Neuronal stem cell (in vitro differentiated cells): ENCODE measurements around the gene RAPGEF2.

Experiments used
- DNase-seq: peaks from one replicate; pipeline ENCODE4 v3.0.0-alpha.2; 2013; ENCODE audit warnings: low spot score
- H2AFZ ChIP-seq: one replicate; pipeline ENCODE4 v1.6.1; 2013; ENCODE audit warnings: mild to moderate bottlenecking, low read length, inconsistent platforms
- H2AK5ac ChIP-seq: 2 replicates; pipeline ENCODE4 v1.6.1; 2013; ENCODE audit warnings: low read depth, mild to moderate bottlenecking, inconsistent platforms, low read length, moderate library complexity, mixed read lengths
- H2BK120ac ChIP-seq: 2 replicates; pipeline ENCODE4 v1.6.1; 2013; ENCODE audit warnings: low read depth, mild to moderate bottlenecking, inconsistent platforms, low read length, moderate library complexity, mixed read lengths
- H2BK12ac ChIP-seq: one replicate; pipeline ENCODE4 v1.6.1; 2013; ENCODE audit warnings: low read length, inconsistent platforms
- H2BK15ac ChIP-seq: 2 replicates; pipeline ENCODE4 v1.6.1; 2013; ENCODE audit warnings: mild to moderate bottlenecking, low read length, inconsistent platforms, mixed read lengths
- H2BK5ac ChIP-seq: one replicate; pipeline ENCODE4 v1.6.1; 2013; ENCODE audit warnings: inconsistent platforms, mild to moderate bottlenecking, low read length, moderate library complexity
- H3K14ac ChIP-seq: one replicate; pipeline ENCODE4 v1.6.1; 2013; ENCODE audit warnings: low read length, inconsistent platforms
- H3K18ac ChIP-seq: 2 replicates; pipeline ENCODE4 v1.6.1; 2013; ENCODE audit warnings: low read length, inconsistent platforms
- H3K23ac ChIP-seq: 2 replicates; pipeline ENCODE4 v1.6.1; 2013; ENCODE audit warnings: low read depth, mild to moderate bottlenecking, mixed read lengths, low read length, inconsistent platforms; ENCODE audit not compliant: poor library complexity
- H3K27ac ChIP-seq: replicated peaks from 3 replicates; pipeline ENCODE4 v1.5.1; 2013; ENCODE audit warnings: low read length, inconsistent platforms
- H3K27me3 ChIP-seq, 3 experiments: 2 replicates each; pipeline ENCODE4 v1.6.1; 2013; ENCODE audit warnings: low read length in 3 of 3, mild to moderate bottlenecking in 2 of 3, inconsistent platforms in 1 of 3, low read depth in 1 of 3, mixed read lengths in 1 of 3, moderate library complexity in 1 of 3; ENCODE audit not compliant: control insufficient read depth in 3 of 3, insufficient read depth in 3 of 3
- H3K36me3 ChIP-seq, 2 donors: replicated peaks in 1 of 2; 2 replicates each; pipeline ENCODE4 v1.6.1; 2013; ENCODE audit warnings: low read length in 2 of 2; ENCODE audit not compliant: control insufficient read depth in 2 of 2, insufficient read depth in 2 of 2
- H3K4ac ChIP-seq: 2 replicates; pipeline ENCODE4 v1.6.1; 2013; ENCODE audit warnings: inconsistent platforms, mild to moderate bottlenecking, low read length, moderate library complexity
- H3K4me1 ChIP-seq, 2 donors: 1 replicate in 1 of 2; 2 replicates in 1 of 2; pipeline ENCODE4 v1.6.1; 2013; ENCODE audit warnings: low read length in 2 of 2, low read depth in 1 of 2; ENCODE audit not compliant: control insufficient read depth in 2 of 2, insufficient read depth in 1 of 2
- H3K4me2 ChIP-seq: one replicate; pipeline ENCODE4 v1.6.1; 2013; ENCODE audit warnings: mild to moderate bottlenecking, low read length, inconsistent platforms; ENCODE audit not compliant: insufficient read depth, poor library complexity, severe bottlenecking
- H3K4me3 ChIP-seq, 2 donors: 2 replicates each; pipeline ENCODE4 v1.5.1; 2013; ENCODE audit warnings: low read length in 2 of 2, mild to moderate bottlenecking in 2 of 2, inconsistent platforms in 1 of 2, moderate library complexity in 1 of 2
- H3K79me1 ChIP-seq: one replicate; pipeline ENCODE4 v1.6.1; 2013; ENCODE audit warnings: low read depth, mild to moderate bottlenecking, inconsistent platforms, low read length, moderate library complexity
- H3K9ac ChIP-seq: one replicate; pipeline ENCODE4 v1.6.1; 2013; ENCODE audit warnings: mild to moderate bottlenecking, low read depth, low read length, inconsistent platforms; ENCODE audit not compliant: poor library complexity
- H3K9me3 ChIP-seq, 2 donors: replicated peaks in 1 of 2; 2 replicates each; pipeline versions ENCODE3 to v1.6.1; 2013; ENCODE audit warnings: low read length in 2 of 2, mild to moderate bottlenecking in 2 of 2, inconsistent platforms in 1 of 2, low read depth in 1 of 2, mixed read lengths in 1 of 2, moderate library complexity in 1 of 2; ENCODE audit not compliant: control insufficient read depth in 2 of 2, insufficient read depth in 1 of 2
- H4K8ac ChIP-seq: one replicate; pipeline ENCODE4 v1.6.1; 2013; ENCODE audit warnings: low read depth, mild to moderate bottlenecking, inconsistent platforms, low read length, moderate library complexity
- H4K91ac ChIP-seq: one replicate; pipeline ENCODE4 v1.6.1; 2013; ENCODE audit warnings: low read length, low read depth, mild to moderate bottlenecking, inconsistent platforms; ENCODE audit not compliant: poor library complexity
- WGBS, 2 donors: extraction: QIAGEN DNeasy Blood & Tissue Kit; methylation state at CpG; one replicate each; pipeline ENCODE4 v1.1.7; 2013; ENCODE audit warnings: missing lambda C conversion rate in 2 of 2, mixed read lengths in 1 of 2; ENCODE audit not compliant: insufficient read length in 2 of 2, insufficient replicate concordance in 1 of 2; ENCODE audit errors: extremely low coverage in 2 of 2; 5-methylcytosine and 5-hydroxymethylcytosine counted together

RAPGEF2 gene

GRCh38 chr4:159131564-159131963, 28.7 kb downstream of the RAPGEF2 start:
- no peak overlapping the region for H3K18ac ChIP-seq
- H3K14ac ChIP-seq, result no peak overlapping the region
- H4K8ac ChIP-seq, result no peak overlapping the region
- WGBS, 2 donors, result no CpG with 5 or more reads among the region's 6 CpGs
- H3K4ac ChIP-seq, result no peak overlapping the region
- H3K9ac ChIP-seq, result no peak overlapping the region
- H3K36me3 ChIP-seq, result no peaks in the 10 kb centered on the region
- H3K9me3 ChIP-seq, result no peaks in the 10 kb centered on the region
- H2AK5ac ChIP-seq, result no peak overlapping the region
- H3K27me3 ChIP-seq, result no peaks in the 10 kb centered on the region
- H2BK5ac ChIP-seq, result no peak overlapping the region
- no peak overlapping the region for H2AFZ ChIP-seq
- H3K4me3 ChIP-seq, result no peak overlapping the region
- H4K91ac ChIP-seq, result no peak overlapping the region
- H3K27ac ChIP-seq, result no peak overlapping the region
- H3K4me1 ChIP-seq, result peaks cover 0 to 4% of the 10 kb centered on the region in 2 donors
- no peaks in the 10 kb centered on the region for H3K79me1 ChIP-seq
- no peak overlapping the region for H3K4me2 ChIP-seq
- H2BK15ac ChIP-seq, result no peak overlapping the region
- no peak overlapping the region for H3K23ac ChIP-seq
- H2BK12ac ChIP-seq, result no peak overlapping the region
- DNase-seq, result no peak
- H2BK120ac ChIP-seq, result no peak overlapping the region

- H3K27me3 ChIP-seq, result no peaks in the 10 kb centered on the region
- H3K4ac ChIP-seq, result no peak overlapping the region
- H3K9ac ChIP-seq, result no peak overlapping the region
- no peak overlapping the region for H2AFZ ChIP-seq
- peaks cover 0 to 6% of the 10 kb centered on the region in 2 donors for H3K4me1 ChIP-seq
- no CpG with 5 or more reads among the region's 2 CpGs for WGBS, 2 donors
- no peak overlapping the region for H2BK15ac ChIP-seq
- H2BK120ac ChIP-seq, result no peak overlapping the region
- no peak for DNase-seq
- H4K91ac ChIP-seq, result no peak overlapping the region
- H3K18ac ChIP-seq, result no peak overlapping the region
- H3K27ac ChIP-seq, result no peak overlapping the region
- H3K4me3 ChIP-seq, result no peak overlapping the region
- no peak overlapping the region for H2BK12ac ChIP-seq
- H3K36me3 ChIP-seq, result no peaks in the 10 kb centered on the region
- no peak overlapping the region for H3K23ac ChIP-seq
- H3K79me1 ChIP-seq, result no peaks in the 10 kb centered on the region
- no peak overlapping the region for H4K8ac ChIP-seq
- H3K14ac ChIP-seq, result no peak overlapping the region
- H3K4me2 ChIP-seq, result no peak overlapping the region
- no peak overlapping the region for H2BK5ac ChIP-seq
- no peak overlapping the region for H2AK5ac ChIP-seq
- H3K9me3 ChIP-seq, result no peaks in the 10 kb centered on the region
These were observed 31.6 kb downstream of the RAPGEF2 start for GRCh38 chr4:159134429-159134828.

- H3K9ac ChIP-seq, result no peak overlapping the region
- H2AFZ ChIP-seq, result no peak overlapping the region
- H3K4me2 ChIP-seq, result no peak overlapping the region
- no peak overlapping the region for H3K14ac ChIP-seq
- no peak overlapping the region for H4K91ac ChIP-seq
- H3K79me1 ChIP-seq, result no peaks in the 10 kb centered on the region
- H2BK5ac ChIP-seq, result no peak overlapping the region
- no peak for DNase-seq
- H4K8ac ChIP-seq, result no peak overlapping the region
- no peak overlapping the region for H3K23ac ChIP-seq
- H3K9me3 ChIP-seq, result no peaks in the 10 kb centered on the region
- no peak overlapping the region for H3K27ac ChIP-seq
- no peaks in the 10 kb centered on the region for H3K36me3 ChIP-seq
- peaks cover 0 to 2% of the 10 kb centered on the region in 2 donors for H3K4me1 ChIP-seq
- H2AK5ac ChIP-seq, result no peak overlapping the region
- H2BK12ac ChIP-seq, result no peak overlapping the region
- H3K27me3 ChIP-seq, result no peaks in the 10 kb centered on the region
- H3K4ac ChIP-seq, result no peak overlapping the region
- no peak overlapping the region for H2BK120ac ChIP-seq
- H2BK15ac ChIP-seq, result no peak overlapping the region
- no peak overlapping the region for H3K4me3 ChIP-seq
- no peak overlapping the region for H3K18ac ChIP-seq
These were observed 34.3 kb downstream of the RAPGEF2 start for GRCh38 chr4:159137176-159137575.

- Histone ChIP-seq H3K14ac (no peak overlapping the region), H2AFZ (no peak overlapping the region), H3K4me1 (peaks cover 0 to 2% of the 10 kb centered on the region in 2 donors), H2BK15ac (no peak overlapping the region), H3K79me1 (no peaks in the 10 kb centered on the region), H3K27me3 (no peaks in the 10 kb centered on the region), H4K8ac (no peak overlapping the region), H3K9me3 (no peaks in the 10 kb centered on the region), H3K4me2 (no peak overlapping the region), H3K9ac (no peak overlapping the region), H3K36me3 (no peaks in the 10 kb centered on the region), H2AK5ac (no peak overlapping the region), H4K91ac (no peak overlapping the region), H2BK120ac (no peak overlapping the region), H3K27ac (no peak overlapping the region), H2BK5ac (no peak overlapping the region), H3K4ac (no peak overlapping the region), H2BK12ac (no peak overlapping the region), H3K23ac (no peak overlapping the region), H3K18ac (no peak overlapping the region), H3K4me3 (no peak overlapping the region)
- no peak for DNase-seq
These were observed 35.6 kb downstream of the RAPGEF2 start for GRCh38 chr4:159138436-159138835.
